Liver (tissue), 9 donors: Measurements from ENCODE around the gene NOP9. TPM values are rescaled to one million over a fixed set of nuclear protein-coding genes. Genes with fewer than 3 reads are reported as not detected.

Experiments used
- DNase-seq: peaks from one replicate; pipeline ENCODE4 v3.0.0-alpha.2; 2017; ENCODE audit warnings: low spot score
- H3K27ac ChIP-seq, 2 donors: one replicate each; pipeline ENCODE4 v1.7.0; 2013; ENCODE audit warnings: inconsistent platforms in 2 of 2, low read length in 2 of 2, control low read depth in 1 of 2, low read depth in 1 of 2, mild to moderate bottlenecking in 1 of 2
- H3K27me3 ChIP-seq, 4 donors: one replicate each; pipeline versions ENCODE4 v1.6.1 to v1.7.0; 2013; ENCODE audit warnings: low read length in 3 of 4, inconsistent platforms in 1 of 4, mild to moderate bottlenecking in 1 of 4, moderate library complexity in 1 of 4; ENCODE audit not compliant: control insufficient read depth in 4 of 4, insufficient read depth in 4 of 4
- H3K36me3 ChIP-seq, 4 donors: one replicate each; pipeline versions ENCODE4 v1.6.1 to v1.7.0; 2013; ENCODE audit warnings: low read length in 3 of 4, mild to moderate bottlenecking in 3 of 4, low read depth in 1 of 4, moderate library complexity in 1 of 4; ENCODE audit not compliant: control insufficient read depth in 4 of 4, insufficient read depth in 3 of 4
- H3K4me1 ChIP-seq, 4 donors: one replicate each; pipeline versions ENCODE4 v1.6.1 to v1.7.0; 2013; ENCODE audit warnings: low read length in 3 of 4, mild to moderate bottlenecking in 3 of 4, moderate library complexity in 1 of 4; ENCODE audit not compliant: control insufficient read depth in 4 of 4, insufficient read depth in 4 of 4
- H3K4me3 ChIP-seq, 3 donors: one replicate each; pipeline versions ENCODE4 v1.6.1 to v1.7.0; 2013; ENCODE audit warnings: low read length in 3 of 3, control low read depth in 1 of 3, low read depth in 1 of 3, mild to moderate bottlenecking in 1 of 3
- H3K9ac ChIP-seq, 2 donors: one replicate each; pipeline ENCODE4 v1.7.0; 2013; ENCODE audit warnings: low read length in 2 of 2, mild to moderate bottlenecking in 2 of 2, moderate library complexity in 2 of 2, control low read depth in 1 of 2, low read depth in 1 of 2
- H3K9me3 ChIP-seq, 4 donors: one replicate each; pipeline versions ENCODE4 v1.6.1 to v1.7.0; 2013; ENCODE audit warnings: low read length in 3 of 4; ENCODE audit not compliant: control insufficient read depth in 4 of 4
- EGR1 ChIP-seq, 2 donors: IDR thresholded peaks; 2 replicates each; pipeline ENCODE4 v1.6.1; 2016 to 2018; ENCODE audit warnings: antibody characterized with exemption in 2 of 2, low read depth in 2 of 2
- FOXA1 ChIP-seq: IDR thresholded peaks from 2 replicates; pipeline ENCODE4 v1.6.1; 2016; ENCODE audit warnings: antibody characterized with exemption
- FOXA2 ChIP-seq: IDR thresholded peaks from 2 replicates; pipeline ENCODE4 v1.6.1; 2016; ENCODE audit warnings: antibody characterized with exemption
- JUND ChIP-seq, 2 donors: IDR thresholded peaks; 2 replicates each; pipeline ENCODE4 v1.6.1; 2016; ENCODE audit warnings: antibody characterized with exemption in 2 of 2
- NR2F2 ChIP-seq: IDR thresholded peaks from 2 replicates; pipeline ENCODE4 v1.6.1; 2016; ENCODE audit warnings: antibody characterized with exemption
- RXRA ChIP-seq, 2 donors: IDR thresholded peaks; 2 replicates each; pipeline ENCODE4 v1.6.1; 2017 to 2018; ENCODE audit warnings: antibody characterized with exemption in 2 of 2, mild to moderate bottlenecking in 1 of 2
- TAF1 ChIP-seq: conservative IDR thresholded peaks from 2 replicates; pipeline ENCODE4 v1.6.1; 2016; ENCODE audit warnings: antibody characterized with exemption, mild to moderate bottlenecking
- YY1 ChIP-seq: IDR thresholded peaks from 2 replicates; pipeline ENCODE4 v1.6.1; 2016; ENCODE audit warnings: antibody characterized with exemption, mild to moderate bottlenecking
- ZBTB33 ChIP-seq: IDR thresholded peaks from 2 replicates; pipeline ENCODE4 v1.6.1; 2016; ENCODE audit warnings: antibody characterized with exemption
- WGBS: extraction: QIAGEN DNeasy Blood & Tissue Kit; methylation state at CpG from one replicate; pipeline ENCODE4 v1.1.7; 2013; 5-methylcytosine and 5-hydroxymethylcytosine counted together
- polyA plus RNA-seq, 2 donors: library from polyadenylated mRNA; stranded (reverse) in 1 of 2; unstranded in 1 of 2; fragments of 200-250 nt in 1 of 2; fragments of >200 nt in 1 of 2; fragmentation: Nextera tagmentation in 1 of 2; extraction: Ambion mirVana in 1 of 2; gene quantifications; one replicate each; pipeline versions ENCODE4 v1.2.1 to v1.2.3, GENCODE V29; 2013 to 2015
- total RNA-seq, 2 donors: library from RNA; depleted of rRNA; stranded (reverse); fragments of >200 nt; gene quantifications; one replicate each; pipeline ENCODE4 v1.2.3, GENCODE V29; 2014
- TF ChIP-seq, protein P1 (sequence below): IDR thresholded peaks from 2 replicates; pipeline ENCODE4 v1.6.1; 2016; ENCODE audit warnings: antibody characterized with exemption, mild to moderate bottlenecking
- TF ChIP-seq, protein P2 (sequence below): IDR thresholded peaks from 2 replicates; pipeline ENCODE4 v1.6.1; 2016; ENCODE audit warnings: antibody characterized with exemption
- donor health status: healthy.
- donor health status: healthy.
- donor health status: healthy.
- donor health status: healthy.
- donor health status: healthy.

The NOP9 gene
- total and polyA plus RNA-seq, 4 donors: 3.8 to 18.2 (median 9.7) TPM

GRCh38 chr14:24321212-24321975, 21.7 kb downstream of the NOP9 start:
- Histone ChIP-seq H3K27me3 (no peaks in the 10 kb centered on the region), H3K27ac (no peak overlapping the region), H3K36me3 (no peaks in the 10 kb centered on the region), H3K4me1 (peaks cover 0 to 5% (median 1%) of the 10 kb centered on the region in 4 donors), H3K4me3 (no peak overlapping the region), H3K9me3 (no peaks in the 10 kb centered on the region), H3K9ac (no peak overlapping the region)
- no peak for DNase-seq
- TF ChIP-seq YY1 (no peak), TAF1 (no peak), ZBTB33 (no peak), FOXA1 (no peak)
- WGBS: 90% methylated on average over 14 of the region's 14 CpGs

- 87% methylated on average over 10 of the region's 10 CpGs for WGBS
- no peak for DNase-seq
- TF ChIP-seq, protein P1, sequence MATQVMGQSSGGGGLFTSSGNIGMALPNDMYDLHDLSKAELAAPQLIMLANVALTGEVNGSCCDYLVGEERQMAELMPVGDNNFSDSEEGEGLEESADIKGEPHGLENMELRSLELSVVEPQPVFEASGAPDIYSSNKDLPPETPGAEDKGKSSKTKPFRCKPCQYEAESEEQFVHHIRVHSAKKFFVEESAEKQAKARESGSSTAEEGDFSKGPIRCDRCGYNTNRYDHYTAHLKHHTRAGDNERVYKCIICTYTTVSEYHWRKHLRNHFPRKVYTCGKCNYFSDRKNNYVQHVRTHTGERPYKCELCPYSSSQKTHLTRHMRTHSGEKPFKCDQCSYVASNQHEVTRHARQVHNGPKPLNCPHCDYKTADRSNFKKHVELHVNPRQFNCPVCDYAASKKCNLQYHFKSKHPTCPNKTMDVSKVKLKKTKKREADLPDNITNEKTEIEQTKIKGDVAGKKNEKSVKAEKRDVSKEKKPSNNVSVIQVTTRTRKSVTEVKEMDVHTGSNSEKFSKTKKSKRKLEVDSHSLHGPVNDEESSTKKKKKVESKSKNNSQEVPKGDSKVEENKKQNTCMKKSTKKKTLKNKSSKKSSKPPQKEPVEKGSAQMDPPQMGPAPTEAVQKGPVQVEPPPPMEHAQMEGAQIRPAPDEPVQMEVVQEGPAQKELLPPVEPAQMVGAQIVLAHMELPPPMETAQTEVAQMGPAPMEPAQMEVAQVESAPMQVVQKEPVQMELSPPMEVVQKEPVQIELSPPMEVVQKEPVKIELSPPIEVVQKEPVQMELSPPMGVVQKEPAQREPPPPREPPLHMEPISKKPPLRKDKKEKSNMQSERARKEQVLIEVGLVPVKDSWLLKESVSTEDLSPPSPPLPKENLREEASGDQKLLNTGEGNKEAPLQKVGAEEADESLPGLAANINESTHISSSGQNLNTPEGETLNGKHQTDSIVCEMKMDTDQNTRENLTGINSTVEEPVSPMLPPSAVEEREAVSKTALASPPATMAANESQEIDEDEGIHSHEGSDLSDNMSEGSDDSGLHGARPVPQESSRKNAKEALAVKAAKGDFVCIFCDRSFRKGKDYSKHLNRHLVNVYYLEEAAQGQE: no peak
- TF ChIP-seq, protein P2, sequence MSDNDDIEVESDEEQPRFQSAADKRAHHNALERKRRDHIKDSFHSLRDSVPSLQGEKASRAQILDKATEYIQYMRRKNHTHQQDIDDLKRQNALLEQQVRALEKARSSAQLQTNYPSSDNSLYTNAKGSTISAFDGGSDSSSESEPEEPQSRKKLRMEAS: no peak
- TF ChIP-seq ZBTB33 (no peak), FOXA1 (no peak), NR2F2 (no peak), JUND (IDR thresholded peaks at IDR 0.05) (no peak), YY1 (no peak), RXRA (IDR thresholded peaks at IDR 0.05) (no peak), FOXA2 (no peak), EGR1 (IDR thresholded peaks at IDR 0.05; ENCODE audit: low read depth in 2 of 2) (no peak)
- H3K9me3 ChIP-seq: no peaks in the 10 kb centered on the region
- H3K27me3 ChIP-seq: no peaks in the 10 kb centered on the region
- H3K4me1 ChIP-seq: peaks cover 0 to 6% (median 1%) of the 10 kb centered on the region in 4 donors
- no peak overlapping the region for H3K9ac ChIP-seq
- H3K36me3 ChIP-seq: no peaks in the 10 kb centered on the region
- no peak overlapping the region for H3K4me3 ChIP-seq
- H3K27ac ChIP-seq: no peak overlapping the region
Observed at GRCh38 chr14:24322672-24323071, 23.0 kb downstream of the NOP9 start.
